Neural progenitor cell (in vitro differentiated cells): ENCODE data around the gene GTF3C1. TPM values are rescaled to one million over a fixed set of nuclear protein-coding genes. Genes with fewer than 3 reads are reported as not detected.

ENCODE experiments used
- DNase-seq: peaks from one replicate; pipeline ENCODE4 v3.0.0-alpha.2; 2016; ENCODE audit warnings: low spot score
- H2AFZ ChIP-seq: fragments of 200-600 bp; sonication (generic); replicated peaks from 2 replicates; pipeline ENCODE4 v1.6.1; 2016; ENCODE audit warnings: antibody characterized with exemption
- H3F3A ChIP-seq: fragments of 200-600 bp; sonication (generic); 2 replicates; pipeline ENCODE4 v1.6.1; 2016; ENCODE audit warnings: antibody characterized with exemption, low read depth
- H3K27ac ChIP-seq: fragments of 200-600 bp; sonication (generic); 2 replicates; pipeline ENCODE4 v1.5.1; 2016; ENCODE audit warnings: mild to moderate bottlenecking
- H3K27me3 ChIP-seq: fragments of 200-600 bp; sonication (generic); 2 replicates; pipeline ENCODE4 v1.6.1; 2016; ENCODE audit warnings: mild to moderate bottlenecking, moderate library complexity
- H3K36me3 ChIP-seq: fragments of 200-600 bp; sonication (generic); 2 replicates; pipeline ENCODE4 v1.5.1; 2016
- H3K4me1 ChIP-seq: fragments of 200-600 bp; sonication (generic); 2 replicates; pipeline ENCODE4 v1.6.1; 2016; ENCODE audit warnings: mixed run types
- H3K4me2 ChIP-seq: fragments of 200-600 bp; sonication (generic); 2 replicates; pipeline ENCODE4 v1.6.1; 2016
- H3K4me3 ChIP-seq: fragments of 200-600 bp; sonication (generic); 2 replicates; pipeline ENCODE4 v1.5.1; 2016
- H3K79me2 ChIP-seq: fragments of 200-600 bp; sonication (generic); 2 replicates; pipeline ENCODE4 v1.6.1; 2016; ENCODE audit warnings: low read depth
- H3K9ac ChIP-seq: fragments of 200-600 bp; sonication (generic); 2 replicates; pipeline ENCODE4 v1.6.1; 2016
- H3K9me3 ChIP-seq: fragments of 200-600 bp; sonication (generic); 2 replicates; pipeline ENCODE4 v1.5.1; 2016; ENCODE audit warnings: low read depth
- H4K20me1 ChIP-seq: fragments of 200-600 bp; sonication (generic); 2 replicates; pipeline ENCODE4 v1.6.1; 2016; ENCODE audit warnings: low read depth
- H3K27ac Mint-ChIP-seq: 3 replicates; pipeline ENCODE4 v1.8.0; 2021; ENCODE audit warnings: mixed read lengths
- H3K27me3 Mint-ChIP-seq: 2 replicates; pipeline ENCODE4 v1.8.0; 2022; ENCODE audit warnings: low read depth, mild to moderate bottlenecking, inconsistent platforms, moderate library complexity, mixed read lengths; ENCODE audit not compliant: insufficient read depth
- H3K36me3 Mint-ChIP-seq: 3 replicates; pipeline ENCODE4 v1.8.0; 2021; ENCODE audit warnings: mixed read lengths
- H3K4me1 Mint-ChIP-seq: 3 replicates; pipeline ENCODE4 v1.8.0; 2021; ENCODE audit warnings: mixed read lengths
- H3K4me3 Mint-ChIP-seq: 3 replicates; pipeline ENCODE4 v1.8.0; 2021; ENCODE audit warnings: mild to moderate bottlenecking, moderate library complexity, mixed read lengths
- H3K9me3 Mint-ChIP-seq: 3 replicates; pipeline ENCODE4 v1.8.0; 2020; ENCODE audit warnings: mixed read lengths
- EZH2 ChIP-seq: fragments of 200-600 bp; sonication (generic); IDR thresholded peaks from 2 replicates; pipeline ENCODE4 v1.6.1; 2017; ENCODE audit warnings: antibody characterized with exemption, mild to moderate bottlenecking, moderate library complexity
- EZH2phosphoT487 ChIP-seq: fragments of 200-600 bp; sonication (generic); IDR thresholded peaks from 2 replicates; pipeline ENCODE4 v1.6.1; 2017; ENCODE audit warnings: antibody characterized with exemption
- total RNA-seq: library from RNA; depleted of rRNA; stranded (reverse); fragments of >200 nt; gene quantifications from 2 replicates; pipeline ENCODE4 v1.2.3, GENCODE V29; 2015; ENCODE audit warnings: low replicate concordance
- TF ChIP-seq, protein P1 (sequence below): fragments of 200-600 bp; sonication (generic); IDR thresholded peaks from 2 replicates; pipeline ENCODE4 v1.5.1; 2017; ENCODE audit warnings: antibody characterized with exemption, mild to moderate bottlenecking

The GTF3C1 gene, protein sequence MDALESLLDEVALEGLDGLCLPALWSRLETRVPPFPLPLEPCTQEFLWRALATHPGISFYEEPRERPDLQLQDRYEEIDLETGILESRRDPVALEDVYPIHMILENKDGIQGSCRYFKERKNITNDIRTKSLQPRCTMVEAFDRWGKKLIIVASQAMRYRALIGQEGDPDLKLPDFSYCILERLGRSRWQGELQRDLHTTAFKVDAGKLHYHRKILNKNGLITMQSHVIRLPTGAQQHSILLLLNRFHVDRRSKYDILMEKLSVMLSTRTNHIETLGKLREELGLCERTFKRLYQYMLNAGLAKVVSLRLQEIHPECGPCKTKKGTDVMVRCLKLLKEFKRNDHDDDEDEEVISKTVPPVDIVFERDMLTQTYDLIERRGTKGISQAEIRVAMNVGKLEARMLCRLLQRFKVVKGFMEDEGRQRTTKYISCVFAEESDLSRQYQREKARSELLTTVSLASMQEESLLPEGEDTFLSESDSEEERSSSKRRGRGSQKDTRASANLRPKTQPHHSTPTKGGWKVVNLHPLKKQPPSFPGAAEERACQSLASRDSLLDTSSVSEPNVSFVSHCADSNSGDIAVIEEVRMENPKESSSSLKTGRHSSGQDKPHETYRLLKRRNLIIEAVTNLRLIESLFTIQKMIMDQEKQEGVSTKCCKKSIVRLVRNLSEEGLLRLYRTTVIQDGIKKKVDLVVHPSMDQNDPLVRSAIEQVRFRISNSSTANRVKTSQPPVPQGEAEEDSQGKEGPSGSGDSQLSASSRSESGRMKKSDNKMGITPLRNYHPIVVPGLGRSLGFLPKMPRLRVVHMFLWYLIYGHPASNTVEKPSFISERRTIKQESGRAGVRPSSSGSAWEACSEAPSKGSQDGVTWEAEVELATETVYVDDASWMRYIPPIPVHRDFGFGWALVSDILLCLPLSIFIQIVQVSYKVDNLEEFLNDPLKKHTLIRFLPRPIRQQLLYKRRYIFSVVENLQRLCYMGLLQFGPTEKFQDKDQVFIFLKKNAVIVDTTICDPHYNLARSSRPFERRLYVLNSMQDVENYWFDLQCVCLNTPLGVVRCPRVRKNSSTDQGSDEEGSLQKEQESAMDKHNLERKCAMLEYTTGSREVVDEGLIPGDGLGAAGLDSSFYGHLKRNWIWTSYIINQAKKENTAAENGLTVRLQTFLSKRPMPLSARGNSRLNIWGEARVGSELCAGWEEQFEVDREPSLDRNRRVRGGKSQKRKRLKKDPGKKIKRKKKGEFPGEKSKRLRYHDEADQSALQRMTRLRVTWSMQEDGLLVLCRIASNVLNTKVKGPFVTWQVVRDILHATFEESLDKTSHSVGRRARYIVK (N-terminal part only)
- total RNA-seq: 60.9 and 117 TPM in 2 replicates

DNA sequence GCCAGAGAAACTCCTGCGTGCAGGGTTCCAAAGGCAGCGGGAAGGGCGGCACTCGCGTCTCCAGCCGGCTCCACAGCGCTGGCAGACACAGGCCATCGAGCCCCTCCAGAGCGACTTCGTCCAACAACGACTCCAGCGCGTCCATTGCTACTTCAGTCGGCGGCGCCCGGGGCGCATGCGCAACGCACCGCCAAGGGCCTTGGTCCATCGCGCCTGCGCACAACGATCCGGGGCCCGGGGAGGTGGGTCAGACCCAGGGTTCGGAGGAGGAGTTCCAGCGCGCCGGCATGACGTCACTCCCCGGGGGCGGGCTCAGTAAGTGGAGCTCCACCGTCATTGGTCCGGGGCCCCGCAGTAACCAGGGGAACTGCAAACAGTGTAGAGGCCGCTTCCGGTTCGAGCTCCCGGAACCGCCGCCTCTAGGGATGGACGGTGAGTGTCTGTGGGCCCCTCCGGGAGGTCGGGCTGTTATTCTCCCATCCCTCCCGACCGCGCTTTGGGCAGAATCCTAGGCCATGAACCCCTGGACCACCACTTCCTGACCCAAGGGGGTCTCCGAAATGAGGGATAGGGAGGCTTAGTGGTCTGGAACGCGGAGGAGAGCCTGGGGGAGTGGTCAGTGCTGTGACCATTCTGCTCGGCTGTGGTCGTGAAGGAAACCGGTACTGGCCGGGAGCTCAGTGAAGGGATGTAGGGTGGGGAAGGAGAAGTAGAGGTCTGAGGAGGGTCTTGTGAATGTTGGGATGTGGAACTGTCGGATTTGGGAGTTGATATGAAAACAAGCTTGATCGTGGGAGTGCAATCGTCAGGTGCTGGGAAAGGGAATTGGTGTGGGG lies at the start of gene GTF3C1, which contains the start of gene KATNIP:
Gene GTF3C1 (minus strand): TSS at position 168 of the 836 bp plus-strand sequence. CDS start 23 bp downstream, at position 145.
Gene KATNIP (plus strand): TSS at position 399 of the 836 bp plus-strand sequence. CDS start 27 bp downstream, at position 426.
- Histone ChIP-seq H4K20me1 (peaks cover 39% of the 10 kb centered on the region), H3K4me2 (peak within 1 kb of the TSS; percentile 83), H3K27ac (no peak within 1 kb of the TSS), H3K9me3 (no peaks in the 10 kb centered on the region), H3K79me2 (peaks cover 75% of the 10 kb centered on the region), H3K36me3 (no peaks in the 10 kb centered on the region), H2AFZ (peak within 1 kb of the TSS; percentile 93), H3K9ac (peak within 1 kb of the TSS; percentile 69), H3K4me1 (peaks cover 10% of the 10 kb centered on the region), H3K4me3 (peak within 1 kb of the TSS; percentile 84), H3K27me3 (no peaks in the 10 kb centered on the region), H3F3A (no peaks in the 10 kb centered on the region)
- Mint-ChIP-seq H3K9me3 (no peaks in the 10 kb centered on the region), H3K4me1 (peaks cover 31% of the 10 kb centered on the region), H3K27ac (peak within 1 kb of the TSS; percentile 95), H3K27me3 (no peaks in the 10 kb centered on the region), H3K4me3 (peak within 1 kb of the TSS; percentile 98), H3K36me3 (peaks cover 9% of the 10 kb centered on the region)
- peak; percentile 100 for DNase-seq
- TF ChIP-seq, protein P1, sequence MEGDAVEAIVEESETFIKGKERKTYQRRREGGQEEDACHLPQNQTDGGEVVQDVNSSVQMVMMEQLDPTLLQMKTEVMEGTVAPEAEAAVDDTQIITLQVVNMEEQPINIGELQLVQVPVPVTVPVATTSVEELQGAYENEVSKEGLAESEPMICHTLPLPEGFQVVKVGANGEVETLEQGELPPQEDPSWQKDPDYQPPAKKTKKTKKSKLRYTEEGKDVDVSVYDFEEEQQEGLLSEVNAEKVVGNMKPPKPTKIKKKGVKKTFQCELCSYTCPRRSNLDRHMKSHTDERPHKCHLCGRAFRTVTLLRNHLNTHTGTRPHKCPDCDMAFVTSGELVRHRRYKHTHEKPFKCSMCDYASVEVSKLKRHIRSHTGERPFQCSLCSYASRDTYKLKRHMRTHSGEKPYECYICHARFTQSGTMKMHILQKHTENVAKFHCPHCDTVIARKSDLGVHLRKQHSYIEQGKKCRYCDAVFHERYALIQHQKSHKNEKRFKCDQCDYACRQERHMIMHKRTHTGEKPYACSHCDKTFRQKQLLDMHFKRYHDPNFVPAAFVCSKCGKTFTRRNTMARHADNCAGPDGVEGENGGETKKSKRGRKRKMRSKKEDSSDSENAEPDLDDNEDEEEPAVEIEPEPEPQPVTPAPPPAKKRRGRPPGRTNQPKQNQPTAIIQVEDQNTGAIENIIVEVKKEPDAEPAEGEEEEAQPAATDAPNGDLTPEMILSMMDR: no peak
- TF ChIP-seq EZH2 (no peak), EZH2phosphoT487 (no peak)

DNA sequence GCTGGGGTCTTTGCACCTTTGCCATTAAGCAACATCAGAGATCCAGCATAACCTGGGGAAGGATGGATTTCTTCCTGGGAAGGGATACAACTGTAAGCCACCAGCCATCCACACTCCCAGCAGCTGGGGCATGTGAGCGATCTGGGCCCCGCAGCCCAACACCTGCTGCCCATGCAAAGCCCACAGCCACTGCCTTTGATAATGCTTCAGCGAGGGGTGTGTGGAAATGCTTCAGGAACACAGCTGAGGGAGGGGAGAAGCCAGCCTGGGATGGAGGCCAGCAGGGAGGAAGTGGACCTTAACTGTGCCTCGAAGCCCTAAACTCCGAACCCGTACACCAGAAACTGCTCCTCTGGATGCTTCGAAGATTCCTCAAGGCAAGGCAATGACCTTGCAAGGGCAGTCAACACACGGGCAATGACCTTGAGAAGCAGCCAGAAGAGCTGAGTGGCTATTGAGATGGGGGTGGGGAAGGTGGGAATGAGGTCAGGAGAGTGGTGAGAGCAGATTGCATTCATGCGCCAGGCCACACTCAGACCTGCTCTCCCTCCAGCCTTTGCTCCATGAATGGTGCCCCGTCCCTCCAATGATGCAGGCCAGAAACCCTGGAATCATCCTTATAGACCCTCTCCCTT lies 49.3 kb upstream of the GTF3C1 start:
- Mint-ChIP-seq H3K4me3 (no peak overlapping the region), H3K27ac (no peak overlapping the region), H3K36me3 (peaks cover 6% of the 10 kb centered on the region), H3K9me3 (no peaks in the 10 kb centered on the region), H3K27me3 (peaks cover 2% of the 10 kb centered on the region), H3K4me1 (peaks cover 32% of the 10 kb centered on the region)
- Histone ChIP-seq H3K4me3 (no peak overlapping the region), H3K9me3 (no peaks in the 10 kb centered on the region), H3K27me3 (no peaks in the 10 kb centered on the region), H3K4me2 (no peak overlapping the region), H2AFZ (no peak overlapping the region), H3K36me3 (no peaks in the 10 kb centered on the region), H3K79me2 (no peaks in the 10 kb centered on the region), H3K4me1 (peaks cover 17% of the 10 kb centered on the region), H3K9ac (no peak overlapping the region), H3F3A (peaks cover 6% of the 10 kb centered on the region), H3K27ac (no peak overlapping the region), H4K20me1 (peaks cover 24% of the 10 kb centered on the region)
- DNase-seq: no peak
- TF ChIP-seq EZH2phosphoT487: no peak
- no peak for TF ChIP-seq EZH2
- TF ChIP-seq, protein P1: no peak
